ENCODE data around the gene TMEM208. TPM values are rescaled to one million over a fixed set of nuclear protein-coding genes. Genes with fewer than 3 reads are reported as not detected.

TMEM208 gene
- total and polyA plus RNA-seq, 2 of the 13 experiments (the other 11 are each of a cell fraction or from before 2014, with no cell fraction given) = 58.8 to 72.9 TPM

DNA sequence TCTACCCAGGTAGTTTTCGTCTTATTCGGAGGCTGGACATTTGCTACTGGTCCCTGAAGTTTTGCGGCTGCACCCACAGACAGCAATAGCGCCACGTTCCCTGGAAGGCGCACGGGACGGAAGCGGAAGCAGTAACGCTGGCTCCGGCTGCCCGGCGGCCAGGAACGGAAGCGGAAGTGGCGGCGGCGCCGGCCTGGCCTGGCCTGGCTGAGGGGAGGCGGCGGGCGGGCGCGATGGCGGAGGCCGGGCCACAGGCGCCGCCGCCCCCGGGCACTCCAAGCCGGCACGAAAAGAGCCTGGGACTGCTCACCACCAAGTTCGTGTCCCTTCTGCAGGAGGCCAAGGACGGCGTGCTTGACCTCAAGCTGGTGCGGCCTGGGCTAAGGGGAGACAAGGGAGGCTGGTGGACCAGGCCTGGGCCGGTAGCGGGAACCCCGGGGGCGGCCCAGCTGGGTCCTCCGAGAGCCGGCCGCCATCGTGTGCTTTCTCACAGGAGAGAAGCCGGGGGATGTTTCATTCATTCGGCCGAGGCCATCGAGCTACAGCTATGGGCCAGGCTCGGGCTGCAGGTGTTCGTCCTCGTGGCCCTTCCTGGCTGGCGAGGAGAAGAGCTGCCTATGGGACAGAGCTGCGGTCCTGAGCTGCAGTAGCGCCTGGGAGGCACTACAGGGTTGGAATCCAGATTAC lies 34.8 kb upstream of the TMEM208 start, which contains the start of gene E2F4 (continued):
- TF ChIP-seq ZNF780A (CRISPR knock-in tag; IDR thresholded peaks at IDR 0.05) = no peak
- TF ChIP-seq, protein P1, sequence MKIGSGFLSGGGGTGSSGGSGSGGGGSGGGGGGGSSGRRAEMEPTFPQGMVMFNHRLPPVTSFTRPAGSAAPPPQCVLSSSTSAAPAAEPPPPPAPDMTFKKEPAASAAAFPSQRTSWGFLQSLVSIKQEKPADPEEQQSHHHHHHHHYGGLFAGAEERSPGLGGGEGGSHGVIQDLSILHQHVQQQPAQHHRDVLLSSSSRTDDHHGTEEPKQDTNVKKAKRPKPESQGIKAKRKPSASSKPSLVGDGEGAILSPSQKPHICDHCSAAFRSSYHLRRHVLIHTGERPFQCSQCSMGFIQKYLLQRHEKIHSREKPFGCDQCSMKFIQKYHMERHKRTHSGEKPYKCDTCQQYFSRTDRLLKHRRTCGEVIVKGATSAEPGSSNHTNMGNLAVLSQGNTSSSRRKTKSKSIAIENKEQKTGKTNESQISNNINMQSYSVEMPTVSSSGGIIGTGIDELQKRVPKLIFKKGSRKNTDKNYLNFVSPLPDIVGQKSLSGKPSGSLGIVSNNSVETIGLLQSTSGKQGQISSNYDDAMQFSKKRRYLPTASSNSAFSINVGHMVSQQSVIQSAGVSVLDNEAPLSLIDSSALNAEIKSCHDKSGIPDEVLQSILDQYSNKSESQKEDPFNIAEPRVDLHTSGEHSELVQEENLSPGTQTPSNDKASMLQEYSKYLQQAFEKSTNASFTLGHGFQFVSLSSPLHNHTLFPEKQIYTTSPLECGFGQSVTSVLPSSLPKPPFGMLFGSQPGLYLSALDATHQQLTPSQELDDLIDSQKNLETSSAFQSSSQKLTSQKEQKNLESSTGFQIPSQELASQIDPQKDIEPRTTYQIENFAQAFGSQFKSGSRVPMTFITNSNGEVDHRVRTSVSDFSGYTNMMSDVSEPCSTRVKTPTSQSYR (CRISPR knock-in tag; IDR thresholded peaks at IDR 0.05; ENCODE audit: borderline replicate concordance) = peak; percentile 8
- TF ChIP-seq ZNF790 (CRISPR knock-in tag; IDR thresholded peaks at IDR 0.05; ENCODE audit: borderline replicate concordance) = 0 out of 2 replicates have a peak, but pooled peaks have one; percentile 51
- TF ChIP-seq ARHGAP35 (CRISPR knock-in tag; IDR thresholded peaks at IDR 0.05; ENCODE audit: borderline replicate concordance) = no peak; the same call in 1 of the 2 replicates
- peak; percentile 84 for TF ChIP-seq WIZ (CRISPR knock-in tag; IDR thresholded peaks at IDR 0.05)
- peak; percentile 95 for TF ChIP-seq RBFOX2 (IDR thresholded peaks at IDR 0.05; ENCODE audit: low read depth, low read length)
- TF ChIP-seq, protein P2, sequence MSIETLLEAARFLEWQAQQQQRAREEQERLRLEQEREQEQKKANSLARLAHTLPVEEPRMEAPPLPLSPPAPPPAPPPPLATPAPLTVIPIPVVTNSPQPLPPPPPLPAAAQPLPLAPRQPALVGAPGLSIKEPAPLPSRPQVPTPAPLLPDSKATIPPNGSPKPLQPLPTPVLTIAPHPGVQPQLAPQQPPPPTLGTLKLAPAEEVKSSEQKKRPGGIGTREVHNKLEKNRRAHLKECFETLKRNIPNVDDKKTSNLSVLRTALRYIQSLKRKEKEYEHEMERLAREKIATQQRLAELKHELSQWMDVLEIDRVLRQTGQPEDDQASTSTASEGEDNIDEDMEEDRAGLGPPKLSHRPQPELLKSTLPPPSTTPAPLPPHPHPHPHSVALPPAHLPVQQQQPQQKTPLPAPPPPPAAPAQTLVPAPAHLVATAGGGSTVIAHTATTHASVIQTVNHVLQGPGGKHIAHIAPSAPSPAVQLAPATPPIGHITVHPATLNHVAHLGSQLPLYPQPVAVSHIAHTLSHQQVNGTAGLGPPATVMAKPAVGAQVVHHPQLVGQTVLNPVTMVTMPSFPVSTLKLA (IDR thresholded peaks at IDR 0.05) = peak; percentile 60
- TF ChIP-seq, protein P3, sequence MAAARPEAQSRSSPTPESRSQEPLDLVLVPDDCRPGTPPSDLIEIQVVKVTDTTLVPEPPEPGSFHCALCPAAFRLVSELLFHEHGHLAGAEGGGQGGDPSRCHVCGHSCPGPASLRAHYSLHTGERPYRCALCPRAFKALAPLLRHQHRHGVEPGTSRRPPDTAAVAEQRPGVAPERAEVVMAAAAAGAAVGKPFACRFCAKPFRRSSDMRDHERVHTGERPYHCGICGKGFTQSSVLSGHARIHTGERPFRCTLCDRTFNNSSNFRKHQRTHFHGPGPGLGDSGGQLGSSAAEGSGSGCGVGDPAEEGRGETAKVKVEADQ (CRISPR knock-in tag; IDR thresholded peaks at IDR 0.05; ENCODE audit: borderline replicate concordance) = 0 out of 2 replicates have a peak, but pooled peaks have one; percentile 41
- TF ChIP-seq, protein P4, sequence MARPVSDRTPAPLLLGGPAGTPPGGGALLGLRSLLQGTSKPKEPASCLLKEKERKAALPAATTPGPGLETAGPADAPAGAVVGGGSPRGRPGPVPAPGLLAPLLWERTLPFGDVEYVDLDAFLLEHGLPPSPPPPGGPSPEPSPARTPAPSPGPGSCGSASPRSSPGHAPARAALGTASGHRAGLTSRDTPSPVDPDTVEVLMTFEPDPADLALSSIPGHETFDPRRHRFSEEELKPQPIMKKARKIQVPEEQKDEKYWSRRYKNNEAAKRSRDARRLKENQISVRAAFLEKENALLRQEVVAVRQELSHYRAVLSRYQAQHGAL (CRISPR knock-in tag; IDR thresholded peaks at IDR 0.05; ENCODE audit: not compliant biosample characterization) = no peak
- no peak for TF ChIP-seq ZNF550 (CRISPR knock-in tag; IDR thresholded peaks at IDR 0.05; ENCODE audit: borderline replicate concordance)
- TF ChIP-seq, protein P5, sequence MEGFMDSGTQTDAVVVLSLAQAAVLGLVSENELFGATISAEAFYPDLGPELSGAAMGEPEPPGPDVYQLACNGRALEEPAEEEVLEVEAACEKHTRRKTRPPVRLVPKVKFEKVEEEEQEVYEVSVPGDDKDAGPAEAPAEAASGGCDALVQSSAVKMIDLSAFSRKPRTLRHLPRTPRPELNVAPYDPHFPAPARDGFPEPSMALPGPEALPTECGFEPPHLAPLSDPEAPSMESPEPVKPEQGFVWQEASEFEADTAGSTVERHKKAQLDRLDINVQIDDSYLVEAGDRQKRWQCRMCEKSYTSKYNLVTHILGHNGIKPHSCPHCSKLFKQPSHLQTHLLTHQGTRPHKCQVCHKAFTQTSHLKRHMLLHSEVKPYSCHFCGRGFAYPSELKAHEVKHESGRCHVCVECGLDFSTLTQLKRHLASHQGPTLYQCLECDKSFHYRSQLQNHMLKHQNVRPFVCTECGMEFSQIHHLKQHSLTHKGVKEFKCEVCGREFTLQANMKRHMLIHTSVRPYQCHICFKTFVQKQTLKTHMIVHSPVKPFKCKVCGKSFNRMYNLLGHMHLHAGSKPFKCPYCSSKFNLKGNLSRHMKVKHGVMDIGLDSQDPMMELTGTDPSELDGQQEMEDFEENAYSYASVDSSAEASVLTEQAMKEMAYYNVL (CRISPR knock-in tag; IDR thresholded peaks at IDR 0.05; ENCODE audit: borderline replicate concordance) = 0 out of 2 replicates have a peak, but pooled peaks have one; percentile 38
- TF ChIP-seq ZNF878 (CRISPR knock-in tag; IDR thresholded peaks at IDR 0.05) = no peak
- TF ChIP-seq ZNF136 (CRISPR knock-in tag; IDR thresholded peaks at IDR 0.05; ENCODE audit: low read depth) = 0 out of 2 replicates have a peak, but pooled peaks have one; percentile 35
- TF ChIP-seq ZNF256 (CRISPR knock-in tag; conservative IDR thresholded peaks at IDR 0.05) = no peak
- TF ChIP-seq ZNF589 (CRISPR knock-in tag; conservative IDR thresholded peaks at IDR 0.05) = 0 out of 2 replicates have a peak, but pooled peaks have one; percentile 55
- no peak for TF ChIP-seq MED8 (CRISPR knock-in tag; IDR thresholded peaks at IDR 0.05; ENCODE audit: insufficient replicate concordance)
- TF ChIP-seq NFRKB (IDR thresholded peaks at IDR 0.05) = no peak
- TF ChIP-seq KLF13 (CRISPR knock-in tag; IDR thresholded peaks at IDR 0.05) = no peak
- TF ChIP-seq ZNF441 (CRISPR knock-in tag; IDR thresholded peaks at IDR 0.05; ENCODE audit: borderline replicate concordance) = peak; percentile 87
- no peak for TF ChIP-seq NR2F6 (IDR thresholded peaks at IDR 0.05)
- peak; percentile 63; the same call in 1 of the 2 replicates for TF ChIP-seq NR2F6 (CRISPR knock-in tag; IDR thresholded peaks at IDR 0.05)
- TF ChIP-seq EHMT2 (IDR thresholded peaks at IDR 0.05; ENCODE audit: borderline replicate concordance, low read depth, low read length) = no peak

Data from HepG2 (cell line).